ENCODE data around the gene HOXC12.

The HOXC12 gene

GRCh38 chr12:54001283-54002187 is 46.8 kb downstream of the HOXC12 start:
- no peak for FAIRE-seq
- TF ChIP-seq, protein P1, sequence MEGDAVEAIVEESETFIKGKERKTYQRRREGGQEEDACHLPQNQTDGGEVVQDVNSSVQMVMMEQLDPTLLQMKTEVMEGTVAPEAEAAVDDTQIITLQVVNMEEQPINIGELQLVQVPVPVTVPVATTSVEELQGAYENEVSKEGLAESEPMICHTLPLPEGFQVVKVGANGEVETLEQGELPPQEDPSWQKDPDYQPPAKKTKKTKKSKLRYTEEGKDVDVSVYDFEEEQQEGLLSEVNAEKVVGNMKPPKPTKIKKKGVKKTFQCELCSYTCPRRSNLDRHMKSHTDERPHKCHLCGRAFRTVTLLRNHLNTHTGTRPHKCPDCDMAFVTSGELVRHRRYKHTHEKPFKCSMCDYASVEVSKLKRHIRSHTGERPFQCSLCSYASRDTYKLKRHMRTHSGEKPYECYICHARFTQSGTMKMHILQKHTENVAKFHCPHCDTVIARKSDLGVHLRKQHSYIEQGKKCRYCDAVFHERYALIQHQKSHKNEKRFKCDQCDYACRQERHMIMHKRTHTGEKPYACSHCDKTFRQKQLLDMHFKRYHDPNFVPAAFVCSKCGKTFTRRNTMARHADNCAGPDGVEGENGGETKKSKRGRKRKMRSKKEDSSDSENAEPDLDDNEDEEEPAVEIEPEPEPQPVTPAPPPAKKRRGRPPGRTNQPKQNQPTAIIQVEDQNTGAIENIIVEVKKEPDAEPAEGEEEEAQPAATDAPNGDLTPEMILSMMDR (IDR thresholded peaks at IDR 0.05; ENCODE audit: insufficient read depth, missing control alignments): no peak
- DNase-seq (ENCODE audit: insufficient read length, low spot score): no peak

DNA sequence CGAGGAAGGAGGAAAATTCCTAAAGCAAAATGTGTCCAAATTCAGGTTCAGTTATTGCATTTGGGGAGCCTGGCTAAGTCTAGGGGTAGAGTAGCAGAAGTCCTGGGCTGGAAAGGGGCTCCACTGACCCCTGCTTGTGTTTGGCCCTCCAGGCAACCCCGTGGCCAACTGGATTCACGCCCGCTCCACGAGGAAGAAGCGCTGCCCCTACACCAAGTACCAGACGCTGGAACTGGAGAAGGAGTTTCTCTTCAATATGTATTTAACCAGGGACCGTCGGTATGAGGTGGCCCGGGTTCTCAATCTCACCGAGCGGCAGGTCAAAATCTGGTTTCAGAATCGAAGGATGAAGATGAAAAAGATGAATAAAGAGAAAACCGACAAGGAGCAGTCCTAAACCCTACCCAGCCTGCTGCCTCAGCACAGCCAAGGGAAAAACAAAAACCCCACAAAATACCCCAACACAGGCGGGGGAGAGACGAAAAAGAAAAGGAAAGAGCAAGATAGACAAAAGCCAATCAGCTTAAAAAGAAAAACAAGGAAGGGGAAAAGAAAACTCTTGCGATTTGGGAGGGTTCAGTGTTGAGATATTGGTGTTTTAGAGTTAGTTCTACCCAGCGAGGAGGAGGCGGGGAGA is 47.7 kb downstream of the HOXC12 start:
- TF ChIP-seq, protein P1 (IDR thresholded peaks at IDR 0.05; ENCODE audit: insufficient read depth, missing control alignments): no peak
- FAIRE-seq: no peak

GRCh38 chr12:54002915-54003389 is 48.2 kb downstream of the HOXC12 start:
- DNase-seq (ENCODE audit: insufficient read length, low spot score) (no peak), FAIRE-seq (no peak)
- TF ChIP-seq, protein P1 (IDR thresholded peaks at IDR 0.05; ENCODE audit: insufficient read depth, missing control alignments): no peak

More for the DNA sequence above, 47.7 kb downstream of the HOXC12 start:
- no peak for DNase-seq (ENCODE audit: insufficient read length, low spot score)

GRCh38 chr12:54003625-54004024 is 48.9 kb downstream of the HOXC12 start:
- FAIRE-seq: no peak

GRCh38 chr12:54004063-54004840 is 49.5 kb downstream of the HOXC12 start:
- FAIRE-seq: no peak
- TF ChIP-seq, protein P1 (IDR thresholded peaks at IDR 0.05; ENCODE audit: insufficient read depth, missing control alignments): no peak
- DNase-seq (ENCODE audit: insufficient read length, low spot score): no peak

More at GRCh38 chr12:54003625-54004024, 48.9 kb downstream of the HOXC12 start:
- no peak for DNase-seq (ENCODE audit: insufficient read length, low spot score)
- TF ChIP-seq, protein P1 (IDR thresholded peaks at IDR 0.05; ENCODE audit: insufficient read depth, missing control alignments): no peak

GRCh38 chr12:54004841-54005530 is 50.3 kb downstream of the HOXC12 start:
- TF ChIP-seq, protein P1 (IDR thresholded peaks at IDR 0.05; ENCODE audit: insufficient read depth, missing control alignments): no peak
- DNase-seq (ENCODE audit: insufficient read length, low spot score) (no peak), FAIRE-seq (no peak)

Measured in D721Med (cell line).